GM12873 (cell line): ENCODE measurements around the gene LDB2.

Experiments used
- TF ChIP-seq, protein P1 (sequence below): IDR thresholded peaks from 2 replicates; pipeline ENCODE4 v1.5.1; 2012; ENCODE audit warnings: low read depth, mild to moderate bottlenecking, moderate library complexity, low read length, control low read depth; ENCODE audit not compliant: insufficient read depth; ENCODE audit errors: missing control alignments

The LDB2 gene

DNA sequence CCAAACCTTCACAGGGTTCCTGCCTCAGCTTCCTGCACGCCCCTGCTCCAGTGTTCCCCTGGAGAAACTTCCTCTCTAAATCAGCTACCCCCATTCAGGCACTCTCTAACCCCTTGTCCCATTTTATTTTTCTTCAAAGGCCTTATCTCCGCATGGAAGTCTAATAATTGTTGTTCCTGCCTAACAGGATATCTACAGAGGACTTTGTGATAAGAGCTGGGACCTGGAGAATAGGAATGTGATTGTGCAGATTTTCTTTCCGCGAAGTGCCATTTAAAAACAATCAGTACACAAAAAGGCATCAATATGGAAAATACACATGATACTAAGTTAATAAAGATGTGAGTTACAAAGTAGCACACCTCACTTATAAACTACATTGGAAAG, 32.6 kb downstream of the LDB2 start:
- TF ChIP-seq, protein P1, sequence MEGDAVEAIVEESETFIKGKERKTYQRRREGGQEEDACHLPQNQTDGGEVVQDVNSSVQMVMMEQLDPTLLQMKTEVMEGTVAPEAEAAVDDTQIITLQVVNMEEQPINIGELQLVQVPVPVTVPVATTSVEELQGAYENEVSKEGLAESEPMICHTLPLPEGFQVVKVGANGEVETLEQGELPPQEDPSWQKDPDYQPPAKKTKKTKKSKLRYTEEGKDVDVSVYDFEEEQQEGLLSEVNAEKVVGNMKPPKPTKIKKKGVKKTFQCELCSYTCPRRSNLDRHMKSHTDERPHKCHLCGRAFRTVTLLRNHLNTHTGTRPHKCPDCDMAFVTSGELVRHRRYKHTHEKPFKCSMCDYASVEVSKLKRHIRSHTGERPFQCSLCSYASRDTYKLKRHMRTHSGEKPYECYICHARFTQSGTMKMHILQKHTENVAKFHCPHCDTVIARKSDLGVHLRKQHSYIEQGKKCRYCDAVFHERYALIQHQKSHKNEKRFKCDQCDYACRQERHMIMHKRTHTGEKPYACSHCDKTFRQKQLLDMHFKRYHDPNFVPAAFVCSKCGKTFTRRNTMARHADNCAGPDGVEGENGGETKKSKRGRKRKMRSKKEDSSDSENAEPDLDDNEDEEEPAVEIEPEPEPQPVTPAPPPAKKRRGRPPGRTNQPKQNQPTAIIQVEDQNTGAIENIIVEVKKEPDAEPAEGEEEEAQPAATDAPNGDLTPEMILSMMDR = no peak

DNA sequence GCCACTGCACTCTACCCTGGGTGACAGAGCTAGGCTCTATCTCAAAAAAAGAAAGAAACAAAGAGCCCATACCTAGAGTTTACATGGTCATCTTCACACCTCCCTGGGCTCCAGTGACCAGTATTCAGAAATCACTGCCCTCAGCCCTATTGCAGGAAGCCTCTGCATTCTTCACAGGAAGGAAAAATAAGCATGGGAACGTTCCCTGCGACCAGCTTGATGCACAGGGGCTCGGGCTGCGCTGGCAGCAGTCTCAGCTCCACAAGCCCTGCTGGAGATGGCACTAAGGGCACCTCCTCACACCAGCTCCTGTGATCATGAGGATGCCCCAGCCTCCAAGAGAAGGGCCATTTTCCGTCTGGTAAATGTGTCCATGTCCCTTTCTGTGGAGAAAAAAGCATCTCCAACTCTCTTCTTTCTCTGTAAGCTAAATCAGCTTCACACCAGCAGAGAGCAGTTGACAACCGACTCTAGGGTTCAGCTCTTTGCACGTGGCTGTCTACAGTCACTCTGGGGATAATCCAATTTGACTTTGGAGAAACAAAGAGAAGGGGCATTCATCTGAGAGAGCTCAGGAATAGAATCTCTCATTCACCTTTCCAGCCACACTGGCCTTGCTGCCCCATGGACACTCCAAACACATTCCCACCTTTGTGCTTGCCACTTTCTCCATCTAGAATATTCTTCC, 33.1 kb downstream of the LDB2 start:
- TF ChIP-seq, protein P1 = no peak

DNA sequence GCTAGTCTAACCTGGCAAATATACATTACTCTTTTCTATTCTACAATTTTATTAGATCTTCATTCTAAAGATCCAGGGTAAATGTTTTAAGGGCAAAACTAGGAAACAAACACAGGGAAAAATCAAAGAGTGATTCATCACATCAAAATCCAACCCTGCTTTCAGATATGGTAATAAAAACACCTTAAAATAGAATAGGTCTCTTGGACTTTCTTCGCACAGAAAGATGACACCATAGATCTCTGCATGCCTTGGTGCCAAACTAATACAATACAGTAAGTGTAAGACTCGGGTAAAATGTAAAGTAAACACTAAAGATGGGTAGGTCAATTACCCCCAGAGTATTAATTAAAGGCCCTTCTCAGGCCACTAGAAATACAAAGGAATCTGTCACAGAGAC, 34.2 kb downstream of the LDB2 start:
- TF ChIP-seq, protein P1 = no peak

DNA sequence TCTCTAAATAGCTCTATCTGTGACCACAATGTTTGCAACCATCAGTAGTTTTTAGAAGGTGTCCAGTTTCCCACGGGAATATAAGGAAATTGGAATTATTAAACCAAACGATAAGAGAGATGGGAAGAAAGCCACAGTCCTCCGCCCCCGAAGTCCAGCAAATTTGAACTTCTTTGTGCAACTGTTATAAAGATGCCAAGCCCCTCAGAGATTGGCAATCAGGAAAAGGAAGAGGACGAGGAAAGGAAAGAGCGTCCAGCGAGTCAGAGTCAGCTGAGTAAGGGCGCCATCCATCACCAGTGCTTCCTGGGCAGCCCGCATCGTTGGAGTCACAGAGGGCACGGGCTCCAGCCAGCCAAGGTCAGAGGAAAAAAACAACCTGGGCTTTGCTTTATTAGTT, 35.7 kb downstream of the LDB2 start:
- TF ChIP-seq, protein P1 = no peak

DNA sequence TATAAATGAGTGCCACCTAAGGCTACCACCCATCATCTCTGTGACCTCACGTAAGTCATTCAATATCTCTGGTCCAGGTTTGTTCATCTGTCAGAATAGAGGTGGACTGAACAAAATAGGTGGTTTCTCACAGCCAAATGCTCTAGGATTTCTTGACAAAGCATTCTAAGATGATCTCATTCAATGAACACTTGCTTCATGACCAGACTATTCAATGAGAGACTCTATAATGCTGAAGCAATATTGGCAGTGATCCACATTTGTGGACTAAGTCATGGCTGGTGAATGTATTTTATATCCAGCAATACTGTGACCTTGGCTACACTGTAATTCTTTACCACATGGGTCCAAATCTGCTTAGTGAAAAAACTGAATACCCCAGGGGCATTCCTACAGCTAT, 37.9 kb downstream of the LDB2 start:
- TF ChIP-seq, protein P1 = no peak

DNA sequence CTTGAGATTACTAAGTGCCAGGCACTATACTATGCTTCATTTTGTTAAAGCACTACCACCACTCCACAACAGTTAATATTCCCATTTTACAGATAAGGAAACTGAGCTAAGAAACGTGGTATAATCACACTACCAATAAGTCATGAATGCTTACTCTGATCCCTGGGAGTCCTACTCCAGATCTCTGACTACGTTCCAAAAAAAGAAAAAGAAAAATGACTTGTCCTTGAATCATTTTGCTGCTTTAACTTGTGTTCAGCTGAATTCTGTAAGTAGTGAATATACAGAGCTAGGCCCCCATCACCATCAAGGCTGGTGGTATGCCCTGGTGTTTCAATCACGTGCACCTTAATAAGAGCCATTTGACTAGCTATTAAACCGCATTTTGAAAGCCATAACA, 39.4 kb downstream of the LDB2 start:
- TF ChIP-seq, protein P1 = no peak

DNA sequence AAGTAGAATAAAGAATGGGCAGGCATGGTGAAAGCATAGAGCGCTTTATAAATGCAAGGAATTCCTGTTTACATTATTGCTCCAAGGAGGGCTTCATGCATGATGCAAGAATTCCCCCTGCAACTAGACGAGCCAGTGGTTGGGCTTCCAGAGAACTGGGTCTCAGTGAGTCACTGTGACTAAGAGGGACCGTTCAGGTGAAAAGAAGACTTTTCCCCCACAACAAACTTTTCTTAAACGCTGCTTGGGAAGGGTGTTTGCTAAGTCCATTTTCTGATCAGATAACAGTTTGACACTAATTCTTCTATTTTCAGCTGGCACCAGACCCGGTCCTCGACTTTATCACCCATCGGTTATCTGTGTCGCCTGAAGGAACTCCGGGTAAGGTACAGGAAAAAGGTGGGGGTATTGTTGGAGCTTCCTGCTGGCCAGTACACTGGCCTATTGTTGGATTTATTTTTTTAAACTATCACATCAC, 40.1 kb downstream of the LDB2 start:
- TF ChIP-seq, protein P1 = no peak
